Measurements from ENCODE around the gene SAMD11. TPM values are rescaled to one million over a fixed set of nuclear protein-coding genes. Genes with fewer than 3 reads are reported as not detected.

Gene SAMD11
- polyA plus RNA-seq, 2 of the 4 experiments (the other 2 are of a cell fraction), result 22.4 to 52.8 TPM

- ChIA-PET POLR2A (no interaction called here), CTCF (interaction anchor here (0.8 to 6.9 kb wide), 2 partner anchors 9 to 28 kb away, joined by 4 to 84 read pairs; no protein-coding TSS in a partner anchor)
- Histone ChIP-seq H3K4me3 (no peak overlapping the region), H3K9me3 (no peaks in the 10 kb centered on the region), H3K4me1 (peaks cover 16% of the 10 kb centered on the region), H3K4me2 (no peak overlapping the region), H3K27ac (no peak overlapping the region)
- no peak for ATAC-seq
- DNase-seq (ENCODE audit: low read depth in 1 of 2, low spot score in 1 of 2), result no peak
- no peak for FAIRE-seq
- WGBS (ENCODE audit: missing lambda C conversion rate), result 92% methylated on average over 15 of the region's 16 CpGs
- no peak for TF ChIP-seq HES2 (IDR thresholded peaks at IDR 0.05)
- TF ChIP-seq TP53 (CRISPR knock-in tag; IDR thresholded peaks at IDR 0.05), result no peak
- TF ChIP-seq, protein P1, sequence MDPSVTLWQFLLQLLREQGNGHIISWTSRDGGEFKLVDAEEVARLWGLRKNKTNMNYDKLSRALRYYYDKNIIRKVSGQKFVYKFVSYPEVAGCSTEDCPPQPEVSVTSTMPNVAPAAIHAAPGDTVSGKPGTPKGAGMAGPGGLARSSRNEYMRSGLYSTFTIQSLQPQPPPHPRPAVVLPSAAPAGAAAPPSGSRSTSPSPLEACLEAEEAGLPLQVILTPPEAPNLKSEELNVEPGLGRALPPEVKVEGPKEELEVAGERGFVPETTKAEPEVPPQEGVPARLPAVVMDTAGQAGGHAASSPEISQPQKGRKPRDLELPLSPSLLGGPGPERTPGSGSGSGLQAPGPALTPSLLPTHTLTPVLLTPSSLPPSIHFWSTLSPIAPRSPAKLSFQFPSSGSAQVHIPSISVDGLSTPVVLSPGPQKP (IDR thresholded peaks at IDR 0.05; ENCODE audit: low read depth, low read length), result no peak
- no peak for TF ChIP-seq ZNF302 (CRISPR knock-in tag; IDR thresholded peaks at IDR 0.05)
- no peak for TF ChIP-seq MAFK (IDR thresholded peaks at IDR 0.05; ENCODE audit: partially characterized antibody)
- no peak for TF ChIP-seq RARB (CRISPR knock-in tag; IDR thresholded peaks at IDR 0.05)
- TF ChIP-seq CHD2 (IDR thresholded peaks at IDR 0.05; ENCODE audit: low read length, partially characterized antibody), result no peak
- TF ChIP-seq FOXS1 (CRISPR knock-in tag; IDR thresholded peaks at IDR 0.05), result no peak
- no peak for TF ChIP-seq RAD21 (conservative IDR thresholded peaks at IDR 0.05 in 1 of 2, IDR thresholded peaks at IDR 0.05 in 1 of 2)
- no peak for TF ChIP-seq SREBF2 (IDR thresholded peaks at IDR 0.05)
- TF ChIP-seq ZC3H11A (IDR thresholded peaks at IDR 0.05), result no peak
- no peak for TF ChIP-seq HDAC2 (IDR thresholded peaks at IDR 0.05)
- no peak for TF ChIP-seq BHLHE40 (IDR thresholded peaks at IDR 0.05; ENCODE audit: low read depth, low read length)
- TF ChIP-seq KDM1A (IDR thresholded peaks at IDR 0.05; ENCODE audit: low read depth), result no peak
- no peak for TF ChIP-seq HOXB13 (CRISPR knock-in tag; IDR thresholded peaks at IDR 0.05; ENCODE audit: low read depth)
Measured at GRCh38 chr1:932173-932510, 8.4 kb downstream of the SAMD11 start.

GRCh38 chr1:932776-933602 lies 9.3 kb downstream of the SAMD11 start:
- H3K4me1 ChIP-seq, result peaks cover 20% of the 10 kb centered on the region
- 92% methylated on average over 8 of the region's 25 CpGs for WGBS (ENCODE audit: missing lambda C conversion rate)
- CTCF ChIA-PET, result interaction anchor here (0.6 to 1.3 kb wide), 6 partner anchors 10 to 64 kb away, joined by 3 to 4 read pairs (median 3); partner anchors contain the start of gene NOC2L
- ATAC-seq (no peak), FAIRE-seq (no peak), DNase-seq (ENCODE audit: low read depth in 1 of 2, low spot score in 1 of 2) (no peak)
- POLR2A ChIA-PET, result no interaction called here
- H3K9me3 ChIP-seq, result no peaks in the 10 kb centered on the region
- TF ChIP-seq MAX (IDR thresholded peaks at IDR 0.05), result no peak
- TF ChIP-seq EHF (CRISPR knock-in tag; IDR thresholded peaks at IDR 0.05), result no peak
- TF ChIP-seq, protein P2, sequence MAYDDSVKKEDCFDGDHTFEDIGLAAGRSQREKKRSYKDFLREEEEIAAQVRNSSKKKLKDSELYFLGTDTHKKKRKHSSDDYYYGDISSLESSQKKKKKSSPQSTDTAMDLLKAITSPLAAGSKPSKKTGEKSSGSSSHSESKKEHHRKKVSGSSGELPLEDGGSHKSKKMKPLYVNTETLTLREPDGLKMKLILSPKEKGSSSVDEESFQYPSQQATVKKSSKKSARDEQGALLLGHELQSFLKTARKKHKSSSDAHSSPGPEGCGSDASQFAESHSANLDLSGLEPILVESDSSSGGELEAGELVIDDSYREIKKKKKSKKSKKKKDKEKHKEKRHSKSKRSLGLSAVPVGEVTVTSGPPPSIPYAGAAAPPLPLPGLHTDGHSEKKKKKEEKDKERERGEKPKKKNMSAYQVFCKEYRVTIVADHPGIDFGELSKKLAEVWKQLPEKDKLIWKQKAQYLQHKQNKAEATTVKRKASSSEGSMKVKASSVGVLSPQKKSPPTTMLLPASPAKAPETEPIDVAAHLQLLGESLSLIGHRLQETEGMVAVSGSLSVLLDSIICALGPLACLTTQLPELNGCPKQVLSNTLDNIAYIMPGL (CRISPR knock-in tag; IDR thresholded peaks at IDR 0.05; ENCODE audit: borderline replicate concordance), result no peak
- TF ChIP-seq RAD21 (conservative IDR thresholded peaks at IDR 0.05 in 1 of 2, IDR thresholded peaks at IDR 0.05 in 1 of 2), result no peak
- TF ChIP-seq FOSB (CRISPR knock-in tag; IDR thresholded peaks at IDR 0.05), result no peak
- TF ChIP-seq REST (IDR thresholded peaks at IDR 0.05), result no peak
- TF ChIP-seq CBX8 (IDR thresholded peaks at IDR 0.05), result no peak
- TF ChIP-seq RNF2 (IDR thresholded peaks at IDR 0.05; ENCODE audit: borderline replicate concordance, low read depth), result no peak
- TF ChIP-seq BHLHE40 (IDR thresholded peaks at IDR 0.05; ENCODE audit: low read depth, low read length), result no peak
- TF ChIP-seq USF2 (IDR thresholded peaks at IDR 0.05), result no peak
- TF ChIP-seq, protein P3, sequence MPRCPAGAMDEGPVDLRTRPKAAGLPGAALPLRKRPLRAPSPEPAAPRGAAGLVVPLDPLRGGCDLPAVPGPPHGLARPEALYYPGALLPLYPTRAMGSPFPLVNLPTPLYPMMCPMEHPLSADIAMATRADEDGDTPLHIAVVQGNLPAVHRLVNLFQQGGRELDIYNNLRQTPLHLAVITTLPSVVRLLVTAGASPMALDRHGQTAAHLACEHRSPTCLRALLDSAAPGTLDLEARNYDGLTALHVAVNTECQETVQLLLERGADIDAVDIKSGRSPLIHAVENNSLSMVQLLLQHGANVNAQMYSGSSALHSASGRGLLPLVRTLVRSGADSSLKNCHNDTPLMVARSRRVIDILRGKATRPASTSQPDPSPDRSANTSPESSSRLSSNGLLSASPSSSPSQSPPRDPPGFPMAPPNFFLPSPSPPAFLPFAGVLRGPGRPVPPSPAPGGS (IDR thresholded peaks at IDR 0.05), result no peak
- H3K27ac ChIP-seq, result 0 out of 6 replicates have a peak overlapping the region, but pooled peaks of 1 of the 2 experiments have one; percentile 41
- no peak overlapping the region for H3K4me3 ChIP-seq
- H3K4me2 ChIP-seq, result no peak overlapping the region
